GM18873 (cell line): ENCODE measurements around the gene SCO1.

ENCODE experiments used
- ATAC-seq: cut with Tn5 transposase; IDR thresholded peaks from one replicate; pipeline ENCODE4 v1.9.1; 2021; ENCODE audit warnings: mild to moderate bottlenecking, moderate library complexity, moderate number of reproducible peaks; ENCODE audit not compliant: unreplicated experiment, low FRiP score

SCO1 gene

DNA sequence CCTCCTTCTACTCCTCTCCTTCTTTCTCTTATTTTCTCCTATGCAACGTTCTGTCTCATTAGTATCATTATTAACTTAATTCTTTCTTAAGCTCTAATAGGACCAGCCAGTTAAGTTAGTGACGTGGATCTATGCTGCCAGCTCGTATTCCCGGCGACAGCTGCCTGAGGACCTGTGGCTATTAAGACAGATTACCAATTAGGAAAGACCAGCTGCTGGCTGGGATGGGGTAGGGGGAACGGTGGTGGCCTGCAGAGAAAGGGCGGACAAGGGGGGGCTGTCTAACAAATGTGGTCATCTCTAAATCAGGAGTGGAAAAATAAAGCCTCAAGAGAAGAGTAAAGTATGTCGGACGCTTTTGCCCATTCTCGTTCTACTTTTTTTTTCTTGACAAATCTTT, 39.5 kb downstream of the SCO1 start:
- ATAC-seq = no peak

- ATAC-seq = no peak
Observed at GRCh38 chr17:10657148-10657547, 40.2 kb downstream of the SCO1 start, which contains the start of gene MYH3. Gene MYH3 (minus strand): TSS chr17:10657309. CDS start chr17:10655064, 2,245 bp downstream.

GRCh38 chr17:10653987-10654386, 43.3 kb downstream of the SCO1 start:
- ATAC-seq = no peak

- ATAC-seq = no peak
Observed at GRCh38 chr17:10652984-10653659, 44.2 kb downstream of the SCO1 start.

- ATAC-seq = no peak
Observed at GRCh38 chr17:10651927-10652326, 45.4 kb downstream of the SCO1 start.

- no peak for ATAC-seq
Observed at GRCh38 chr17:10649602-10650001, 47.7 kb downstream of the SCO1 start.

DNA sequence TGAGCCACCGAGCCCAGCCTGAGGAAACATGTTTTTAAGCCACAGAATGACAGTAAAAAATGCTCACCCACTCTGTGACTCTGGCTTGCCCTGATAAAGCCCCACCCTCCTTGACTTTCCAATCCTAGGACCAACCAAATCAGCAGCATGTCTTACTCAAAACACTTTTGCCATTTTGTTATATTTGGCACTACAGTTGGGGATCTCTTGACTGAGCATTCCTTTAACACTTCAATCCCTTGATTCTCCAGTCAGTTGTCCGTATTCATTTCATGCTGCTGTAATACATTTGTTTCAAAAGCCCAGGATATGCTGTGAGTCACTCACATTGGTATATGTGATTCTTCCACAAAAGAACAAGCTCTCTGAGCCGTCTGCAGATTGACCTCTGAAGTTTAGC, 48.4 kb downstream of the SCO1 start:
- no peak for ATAC-seq

GRCh38 chr17:10648381-10648780, 49.0 kb downstream of the SCO1 start:
- no peak for ATAC-seq

- ATAC-seq = no peak
Observed at GRCh38 chr17:10646392-10646990, 50.8 kb downstream of the SCO1 start.

- ATAC-seq = no peak
Observed at GRCh38 chr17:10640475-10640874, 56.9 kb downstream of the SCO1 start.

DNA sequence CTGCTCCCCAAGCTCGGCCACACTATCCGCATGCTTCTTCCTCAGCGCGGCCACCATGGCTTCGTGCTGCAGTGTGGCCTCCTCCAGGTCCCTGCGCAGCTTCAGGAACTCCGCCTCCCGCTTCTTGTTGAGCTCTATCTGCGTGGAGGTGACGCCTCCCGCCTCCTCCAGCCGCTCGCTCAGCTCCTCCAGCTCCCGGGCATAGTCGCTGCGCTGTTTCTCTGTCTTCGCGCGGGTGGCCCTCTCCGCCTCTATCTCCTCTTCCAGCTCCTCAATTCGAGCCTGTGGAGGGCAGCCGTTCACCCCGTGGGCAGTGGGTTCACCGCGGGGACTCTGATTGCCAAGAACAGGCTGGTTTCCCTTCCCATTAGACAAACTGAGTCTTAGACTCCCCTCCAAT, 59.2 kb downstream of the SCO1 start:
- ATAC-seq = no peak

DNA sequence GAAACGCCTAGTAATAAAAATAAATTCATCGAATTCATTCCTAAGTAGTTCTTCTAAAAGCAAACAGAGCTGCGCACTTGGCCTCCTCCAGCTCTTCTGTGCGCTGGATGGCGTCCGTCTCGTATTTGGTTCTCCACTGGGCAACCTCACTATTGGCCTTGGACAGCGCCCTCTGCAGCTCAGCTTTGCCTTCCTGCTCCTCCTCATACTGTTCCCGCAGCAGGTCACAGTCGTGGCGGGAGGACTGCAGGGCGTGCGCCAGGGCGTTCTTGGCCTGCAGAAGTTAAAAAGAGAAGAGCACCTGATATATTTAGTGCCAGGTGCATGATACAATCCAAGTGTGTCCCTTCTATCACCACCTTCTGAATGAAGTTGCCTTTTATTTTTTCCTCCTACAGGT, 62.0 kb downstream of the SCO1 start:
- ATAC-seq = no peak

GRCh38 chr17:10633738-10634379, 63.5 kb downstream of the SCO1 start:
- ATAC-seq = peak; percentile 93

DNA sequence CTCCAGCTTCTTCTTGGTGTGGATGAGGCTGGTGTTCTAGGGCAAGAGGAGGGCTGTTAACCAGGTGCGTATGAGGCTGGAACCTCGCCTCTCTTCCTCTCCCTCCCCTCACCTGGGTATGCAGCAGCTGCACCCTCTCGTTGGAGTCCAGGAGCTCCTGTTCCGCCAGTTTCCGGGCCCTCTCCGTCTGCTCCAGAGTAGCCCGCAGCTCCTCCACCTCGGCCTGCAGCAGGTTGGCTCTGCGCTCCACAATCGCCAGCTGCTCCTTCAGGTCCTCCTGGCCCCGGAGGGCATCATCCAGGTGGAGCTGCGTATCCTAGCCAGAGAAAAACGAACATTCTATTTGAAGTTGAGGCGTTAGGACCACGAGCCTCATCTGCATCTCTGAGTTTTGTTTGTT, 65.6 kb downstream of the SCO1 start:
- ATAC-seq = no peak

- ATAC-seq = no peak
Observed at GRCh38 chr17:10631048-10631700, 66.2 kb downstream of the SCO1 start.

DNA sequence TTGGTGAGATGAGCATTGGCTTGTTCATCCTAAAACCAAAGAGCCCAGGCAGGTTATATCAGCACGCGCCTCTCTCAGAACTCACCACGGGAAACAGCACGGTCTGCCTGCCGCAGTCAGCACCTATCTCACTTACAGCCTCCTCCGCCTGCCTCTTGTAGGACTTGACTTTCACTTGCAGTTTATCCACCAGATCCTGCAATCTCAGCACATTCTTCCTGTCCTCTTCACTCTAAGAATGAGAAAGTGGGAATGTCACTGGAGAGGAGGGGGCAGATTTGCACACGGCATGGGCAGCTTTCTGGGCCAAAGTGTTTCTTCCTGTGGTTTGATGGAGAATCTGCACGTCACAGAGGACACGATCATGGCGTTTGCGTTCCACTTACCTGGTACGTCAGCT, 67.6 kb downstream of the SCO1 start:
- ATAC-seq = no peak

DNA sequence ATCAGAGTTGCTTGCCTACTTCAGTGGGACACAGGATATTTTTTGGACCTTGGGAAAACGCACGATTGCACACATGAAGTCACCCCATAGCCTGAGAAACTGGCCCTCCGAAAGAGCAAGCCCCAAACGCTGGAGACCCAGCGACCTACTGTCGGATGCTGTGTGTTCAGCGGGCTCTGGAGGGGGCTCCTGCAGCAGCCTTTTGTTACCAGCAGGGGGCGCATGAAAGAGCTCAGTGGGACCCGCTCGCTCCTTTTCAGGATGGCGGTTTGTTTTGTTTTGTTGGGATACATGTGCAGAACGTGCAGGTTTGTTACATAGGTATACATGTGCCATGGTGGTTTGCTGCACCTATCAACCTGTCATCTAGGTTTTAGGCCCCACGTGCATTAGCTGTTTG, 68.6 kb downstream of the SCO1 start:
- no peak for ATAC-seq

DNA sequence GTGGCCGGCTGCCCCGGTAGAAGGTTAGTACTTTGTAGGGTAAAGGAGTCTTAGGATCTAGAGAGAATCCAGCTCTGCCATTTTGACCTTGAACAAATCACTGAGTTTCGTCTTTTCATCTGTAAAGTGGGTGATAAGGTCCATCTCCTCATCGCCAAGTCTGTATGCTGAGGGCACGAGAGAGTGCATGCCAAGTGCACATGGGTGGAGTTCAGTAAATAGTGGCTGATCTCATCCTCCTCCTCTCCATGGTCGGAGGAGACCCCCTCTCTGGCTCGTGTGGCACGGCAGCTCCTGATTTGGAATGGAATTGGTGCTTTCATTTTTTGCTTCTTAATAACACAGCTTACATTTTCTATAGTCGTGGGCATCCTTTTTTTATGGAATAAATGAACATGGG, 70.9 kb downstream of the SCO1 start:
- ATAC-seq = no peak

DNA sequence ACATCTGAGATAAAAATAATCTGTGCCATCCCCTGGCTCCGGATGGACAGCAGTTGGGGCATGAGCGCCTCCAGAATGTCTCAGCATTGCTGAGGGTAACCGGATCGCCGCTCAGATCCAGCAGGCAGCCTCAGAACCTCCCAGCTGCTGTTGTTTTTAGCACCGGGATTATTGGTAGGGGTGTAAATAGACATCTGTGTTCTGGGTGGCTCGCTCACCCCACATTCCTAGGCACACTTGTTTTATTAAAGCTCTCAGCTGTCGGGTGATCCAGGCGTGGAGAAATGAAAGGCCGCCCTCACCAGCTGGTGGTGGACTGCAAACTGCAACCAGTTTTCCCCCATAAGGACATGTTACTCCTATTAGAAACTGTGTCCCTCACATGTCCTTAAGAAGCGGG, 72.4 kb downstream of the SCO1 start:
- no peak for ATAC-seq

DNA sequence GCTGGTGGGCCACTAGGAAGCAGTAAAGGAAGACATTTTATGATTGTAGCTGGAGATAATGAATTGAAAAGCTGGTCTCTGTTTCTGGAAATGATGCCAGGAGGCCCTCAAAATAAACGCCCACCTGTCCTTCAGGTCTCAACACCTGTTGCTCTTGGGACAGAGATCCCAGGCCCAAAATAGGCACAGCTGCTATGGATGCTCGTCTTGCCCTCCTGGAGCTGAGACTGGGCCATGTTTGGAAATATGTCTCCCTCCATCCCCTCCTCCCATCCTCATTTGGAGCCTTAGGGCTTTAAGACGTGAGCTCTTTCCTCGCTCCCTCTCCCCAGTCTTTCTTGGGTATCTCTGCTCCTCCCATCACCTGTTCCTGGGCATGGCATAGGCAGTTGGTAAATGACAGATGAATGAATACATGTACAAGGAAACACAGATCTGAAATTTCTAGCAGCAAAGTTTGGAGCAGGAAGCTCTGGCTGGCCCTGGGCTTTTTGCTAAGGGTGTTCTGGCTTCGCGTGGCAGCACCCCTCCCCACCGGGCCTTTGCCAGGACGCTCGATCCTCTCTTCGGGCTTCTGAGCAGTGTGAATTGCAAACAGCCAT, 73.5 kb downstream of the SCO1 start:
- no peak for ATAC-seq
